ENCODE results near the gene CRTAC1. TPM values are rescaled to one million over a fixed set of nuclear protein-coding genes. Genes with fewer than 3 reads are reported as not detected.

CRTAC1 gene
- total and polyA plus RNA-seq, 9 of the 15 experiments (the other 6 are each of a cell fraction or from before 2014, with no cell fraction given), result not detected

- TF ChIP-seq, protein P1, sequence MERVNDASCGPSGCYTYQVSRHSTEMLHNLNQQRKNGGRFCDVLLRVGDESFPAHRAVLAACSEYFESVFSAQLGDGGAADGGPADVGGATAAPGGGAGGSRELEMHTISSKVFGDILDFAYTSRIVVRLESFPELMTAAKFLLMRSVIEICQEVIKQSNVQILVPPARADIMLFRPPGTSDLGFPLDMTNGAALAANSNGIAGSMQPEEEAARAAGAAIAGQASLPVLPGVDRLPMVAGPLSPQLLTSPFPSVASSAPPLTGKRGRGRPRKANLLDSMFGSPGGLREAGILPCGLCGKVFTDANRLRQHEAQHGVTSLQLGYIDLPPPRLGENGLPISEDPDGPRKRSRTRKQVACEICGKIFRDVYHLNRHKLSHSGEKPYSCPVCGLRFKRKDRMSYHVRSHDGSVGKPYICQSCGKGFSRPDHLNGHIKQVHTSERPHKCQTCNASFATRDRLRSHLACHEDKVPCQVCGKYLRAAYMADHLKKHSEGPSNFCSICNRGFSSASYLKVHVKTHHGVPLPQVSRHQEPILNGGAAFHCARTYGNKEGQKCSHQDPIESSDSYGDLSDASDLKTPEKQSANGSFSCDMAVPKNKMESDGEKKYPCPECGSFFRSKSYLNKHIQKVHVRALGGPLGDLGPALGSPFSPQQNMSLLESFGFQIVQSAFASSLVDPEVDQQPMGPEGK (CRISPR knock-in tag; IDR thresholded peaks at IDR 0.05; ENCODE audit: borderline replicate concordance), result no peak
Measured at GRCh38 chr10:97882142-97883091, 148.0 kb downstream of the CRTAC1 start (continued).

DNA sequence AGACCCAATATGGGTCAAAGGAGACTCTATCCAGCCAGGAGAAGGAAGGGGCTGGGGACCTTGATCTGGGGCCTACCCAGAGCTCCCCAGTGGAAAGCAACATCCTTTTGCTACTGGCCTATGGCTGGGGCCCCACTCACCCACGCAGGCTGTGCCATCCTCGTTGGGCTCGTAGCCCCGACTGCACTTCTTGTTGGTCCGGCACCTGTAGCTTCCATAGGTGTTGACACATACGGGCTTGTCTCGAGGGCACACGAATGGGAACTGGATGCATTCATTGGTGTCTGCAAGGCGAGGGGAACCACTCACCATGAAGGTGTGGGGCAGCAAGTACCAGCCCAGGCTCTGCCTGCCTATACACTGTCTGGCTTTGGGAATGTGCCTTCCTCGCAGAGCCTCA lies 150.3 kb downstream of the CRTAC1 start:
- TF ChIP-seq HCFC1 (IDR thresholded peaks at IDR 0.05; ENCODE audit: low read depth, low read length), result no peak
- no peak overlapping the region for H3K4me3 ChIP-seq
- WGBS (ENCODE audit: insufficient coverage, low coverage, missing lambda C conversion rate), result 38% methylated on average over 10 of the region's 10 CpGs
- H3K9me3 ChIP-seq (replicated peaks; ENCODE audit: control insufficient read depth, insufficient read depth, low read depth, low read length), result no peaks in the 10 kb centered on the region
- no peak for FAIRE-seq
- H3K27me3 ChIP-seq (ENCODE audit: control insufficient read depth in 2 of 2, insufficient read depth in 2 of 2, low read length in 2 of 2), result peaks cover 0 to 5% of the 10 kb centered on the region in 2 experiments; a peak in 1 of 5 replicates
- no peaks in the 10 kb centered on the region for H3K9me1 ChIP-seq (ENCODE audit: control insufficient read depth, insufficient read depth, low read length)
- in situ Hi-C loops (cut with MboI), result no loop called here
- ATAC-seq, result no peak
- no peak overlapping the region for H3K27ac ChIP-seq (ENCODE audit: extremely low read depth, low read depth, low read length)
- no peaks in the 10 kb centered on the region for H4K20me1 ChIP-seq (replicated peaks; ENCODE audit: control insufficient read depth, insufficient read depth, low read length)
- H3K4me1 ChIP-seq (replicated peaks in 1 of 2; ENCODE audit: control insufficient read depth in 2 of 2, insufficient read depth in 2 of 2, low read length in 2 of 2), result no peaks in the 10 kb centered on the region
- H3K4me2 ChIP-seq (ENCODE audit: insufficient read depth, low read length), result no peak overlapping the region
- H3K79me2 ChIP-seq (ENCODE audit: control insufficient read depth, insufficient read depth, low read length), result no peaks in the 10 kb centered on the region
- POLR2A ChIA-PET, result no interaction called here
- no peak overlapping the region for H3K9ac ChIP-seq (ENCODE audit: insufficient read depth in 1 of 2, low read depth in 2 of 2, low read length in 2 of 2)
- CTCF ChIA-PET (ENCODE audit: low intra/inter-chr PET ratio), result no interaction called here
- no TSS peak for BruUV-seq (replicated peaks)
- H3K36me3 ChIP-seq (ENCODE audit: control insufficient read depth, insufficient read depth, low read length), result no peaks in the 10 kb centered on the region
- H2AFZ ChIP-seq (ENCODE audit: low read depth, low read length), result no peak overlapping the region
- intact Hi-C loops (cut with micrococcal nuclease), result no loop called here
- DNase-seq (ENCODE audit: extremely low read depth in 1 of 4, low spot score in 3 of 4), result no peak
